SW 1271 (cell line): ENCODE data around the gene FSTL4.
"Not testable (repeated sequence)": the region's sequence is repeated elsewhere in the genome, so short reads cannot be mapped to it uniquely, and the experiment has no call there.

Experiments
- DNase-seq, 2 experiments: peaks; one replicate each; lab custom pipeline; 2025; lab: John Stamatoyannopoulos, UW

The FSTL4 gene

DNA sequence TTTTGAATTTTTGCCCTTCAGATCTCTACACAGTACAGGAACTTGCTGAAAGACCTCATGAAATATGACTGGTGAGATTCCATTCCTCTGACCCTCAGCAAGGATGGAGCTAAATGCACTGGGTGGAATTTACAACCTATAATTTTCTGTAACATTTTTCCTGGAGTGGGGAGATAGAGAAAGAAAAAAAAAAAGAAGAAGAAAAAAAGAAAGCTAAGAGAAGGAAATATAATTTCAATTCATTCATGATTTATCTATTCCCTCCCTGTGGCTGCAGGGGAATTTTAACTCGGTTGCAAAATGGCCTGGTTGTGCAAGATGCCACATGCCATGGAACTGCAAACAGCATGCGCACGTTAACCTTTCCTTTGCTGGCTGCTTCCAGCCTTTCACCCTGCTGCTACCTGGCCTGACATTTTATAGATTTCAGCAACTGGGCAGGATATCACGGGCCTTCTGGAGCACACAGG, 155.4 kb downstream of the FSTL4 start:
- no peak for DNase-seq

DNA sequence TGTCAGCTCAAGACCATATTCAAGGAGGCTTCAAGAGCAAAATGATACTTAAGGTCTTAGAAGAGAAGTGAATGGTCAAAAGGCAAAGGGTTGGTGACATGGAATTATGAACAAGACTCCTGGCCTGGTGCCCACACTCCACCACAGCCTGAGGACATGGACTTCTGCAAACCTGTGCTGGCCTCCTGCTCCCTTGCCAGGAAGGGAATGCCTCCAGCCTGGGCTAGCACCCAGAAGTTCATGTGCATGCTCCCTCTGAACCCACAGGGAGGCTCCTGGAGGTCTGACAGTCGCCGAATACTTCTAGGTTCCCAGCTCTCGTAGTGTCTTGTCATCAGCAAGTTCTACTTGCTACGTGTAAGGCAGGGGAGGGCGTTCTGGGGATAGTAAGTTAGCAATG, 156.7 kb downstream of the FSTL4 start:
- no peak for DNase-seq

DNA sequence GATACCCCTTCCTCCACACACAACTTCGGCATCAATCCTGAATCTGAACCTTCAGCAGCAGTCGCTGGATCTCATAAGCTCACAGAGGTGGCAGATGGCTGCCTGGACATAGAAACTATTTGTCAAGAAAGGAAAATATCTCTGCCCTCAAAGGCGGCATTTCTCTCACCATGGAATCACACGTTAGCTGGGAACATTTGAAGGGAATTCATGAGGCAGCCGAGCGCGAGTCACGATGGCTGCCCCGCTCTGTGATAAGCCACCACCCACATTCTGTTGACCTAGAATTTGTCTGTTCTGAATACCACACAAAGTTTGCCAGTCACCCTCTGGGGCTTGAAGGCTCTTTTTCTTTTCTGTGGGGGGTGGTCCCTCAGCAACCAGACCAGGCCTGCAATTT, 157.9 kb downstream of the FSTL4 start:
- no peak for DNase-seq

DNA sequence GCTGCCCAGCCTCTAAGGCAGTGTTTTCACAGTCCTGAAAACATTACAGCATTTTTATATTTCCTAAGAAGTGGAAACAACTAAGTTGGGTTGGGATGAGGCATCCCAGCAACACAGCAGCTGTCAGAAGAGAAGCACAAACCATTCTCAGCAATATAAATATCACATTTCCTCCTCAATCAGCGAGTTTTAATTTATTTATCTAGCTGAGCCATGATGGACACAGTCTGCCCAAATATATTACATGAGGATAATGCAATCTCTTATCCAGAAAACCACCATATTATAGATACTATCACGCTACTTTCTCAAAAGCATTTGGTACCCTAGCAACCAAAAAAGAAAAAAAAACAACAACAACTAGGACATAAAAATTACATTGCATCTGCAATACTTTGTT, 158.5 kb downstream of the FSTL4 start:
- DNase-seq: no peak

DNA sequence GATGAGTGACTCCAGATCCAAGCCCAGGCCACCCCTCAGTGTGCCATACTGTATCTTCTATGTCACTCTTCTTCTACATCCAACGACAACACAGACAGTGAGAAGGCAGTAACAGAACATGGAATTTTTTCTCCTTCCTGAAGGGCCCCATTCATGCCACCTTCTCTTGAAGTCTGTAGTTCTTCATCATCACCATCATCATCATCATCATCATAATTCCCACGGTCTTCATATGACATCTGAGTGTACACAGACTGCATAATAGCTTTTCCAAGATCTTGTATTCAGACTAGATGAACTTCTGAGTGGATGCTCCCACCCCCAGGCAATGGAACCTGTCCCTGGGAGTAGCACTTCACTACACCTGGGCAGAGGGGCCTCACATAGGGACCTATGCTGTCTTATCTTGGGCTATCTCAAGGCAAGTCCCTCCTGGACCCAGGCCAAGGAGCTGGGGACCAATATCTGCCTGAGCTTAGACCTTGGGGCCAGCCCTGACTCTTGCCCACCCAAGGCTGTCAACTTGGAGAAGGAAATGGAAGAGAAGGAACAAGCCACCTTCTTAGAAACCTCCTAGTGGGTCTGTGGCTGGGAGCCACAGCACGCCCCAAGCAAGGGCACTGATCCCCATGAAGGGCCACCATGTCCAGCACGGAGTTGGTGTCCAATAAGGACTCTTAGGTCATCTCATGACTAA, 159.1 kb downstream of the FSTL4 start:
- DNase-seq: no peak

DNA sequence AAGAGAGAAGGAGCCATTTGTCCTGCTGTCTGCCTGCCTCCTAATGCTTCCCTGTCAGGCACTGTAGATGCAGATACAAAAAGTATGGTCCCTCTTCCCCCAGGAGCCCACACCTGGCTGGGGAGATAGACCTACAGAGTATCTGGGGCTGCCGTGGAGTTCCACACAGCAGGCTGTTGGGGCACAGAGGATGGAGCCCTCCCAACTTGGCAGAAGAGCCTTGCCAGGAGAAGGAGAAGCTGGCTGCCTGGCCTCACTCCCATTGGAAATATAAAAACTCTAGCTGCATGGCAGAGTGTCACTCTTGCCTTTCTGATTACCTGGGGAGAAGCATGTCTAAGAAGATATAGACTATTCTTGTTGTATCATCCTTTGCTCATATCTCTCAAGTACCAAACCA, 160.4 kb downstream of the FSTL4 start:
- no peak for DNase-seq

DNA sequence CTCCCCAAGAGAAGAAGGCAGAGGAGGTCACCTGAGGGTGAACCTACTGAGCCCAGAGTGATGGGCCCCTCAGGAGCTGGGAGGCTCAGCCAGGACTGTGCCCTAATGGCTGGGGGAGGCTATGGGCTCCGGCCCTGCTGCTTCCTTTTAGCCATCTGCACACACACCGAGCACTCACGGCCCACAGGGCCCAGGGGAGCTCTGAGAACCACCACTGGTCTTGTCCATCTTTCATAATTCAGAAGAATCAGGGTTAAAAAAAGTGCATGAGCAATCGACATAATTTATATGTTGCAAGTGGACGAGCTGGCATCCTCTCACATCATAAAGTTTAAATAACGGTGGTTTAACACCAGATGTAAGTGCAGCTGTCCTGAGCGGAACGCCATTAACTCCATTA, 162.1 kb downstream of the FSTL4 start:
- no peak for DNase-seq

DNA sequence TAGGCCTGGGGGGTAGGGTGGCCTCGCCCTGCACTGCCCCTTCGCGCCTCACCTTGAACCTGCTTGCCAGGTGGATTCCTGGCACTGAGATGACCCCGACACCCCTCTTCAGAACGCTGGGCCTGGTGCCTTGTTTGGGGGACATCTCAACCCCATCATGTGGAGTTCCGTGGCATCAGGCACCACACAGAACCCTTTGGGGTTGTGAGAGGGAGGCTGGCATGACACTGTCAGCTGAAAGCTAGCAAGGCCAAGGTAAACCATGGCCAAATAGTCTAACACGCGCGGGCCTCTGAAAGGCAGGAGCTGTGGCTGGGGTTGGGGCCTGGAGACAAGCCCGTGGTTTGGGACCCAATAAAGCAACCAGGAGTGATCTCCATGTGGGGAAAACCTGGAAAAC, 163.2 kb downstream of the FSTL4 start:
- DNase-seq: no peak

DNA sequence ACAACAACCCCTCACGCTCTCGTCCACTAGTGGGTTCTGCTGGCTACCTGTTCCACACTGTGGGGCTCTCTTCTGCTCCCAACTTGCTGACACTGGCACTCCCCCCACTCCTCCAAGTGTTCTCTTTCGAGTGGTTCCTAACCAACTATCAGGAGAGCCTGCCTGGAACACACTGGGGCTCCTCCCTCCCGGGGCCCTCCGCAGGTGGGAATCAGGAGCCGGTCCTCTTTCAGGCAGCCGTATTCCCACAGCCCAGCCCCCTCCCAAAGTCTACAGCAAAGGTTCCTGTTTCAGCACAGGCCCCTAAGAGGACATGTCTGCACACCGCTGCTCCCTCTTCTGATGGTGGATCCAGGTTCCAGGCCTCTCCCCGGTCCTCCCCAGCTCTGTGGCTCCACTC, 165.9 kb downstream of the FSTL4 start:
- no peak for DNase-seq

DNA sequence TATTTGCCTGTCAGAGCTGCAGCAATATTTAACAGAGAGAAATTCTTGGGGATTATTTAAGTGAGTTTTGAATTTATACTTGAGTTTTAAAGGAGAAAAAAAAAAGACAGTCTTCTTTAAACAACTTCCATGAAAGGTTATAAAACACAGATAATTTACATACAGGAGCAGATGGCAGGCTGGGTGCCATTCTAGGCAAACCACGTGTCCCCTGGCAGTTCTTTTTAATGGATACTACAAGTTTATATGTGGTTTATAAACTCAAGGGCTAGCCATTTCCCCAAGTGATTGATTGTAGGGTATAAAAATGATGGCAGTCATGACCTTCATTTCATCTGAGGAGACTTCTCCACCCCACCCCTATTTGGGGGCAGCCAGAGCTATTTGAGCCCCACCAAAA, 166.6 kb downstream of the FSTL4 start:
- DNase-seq: no peak

DNA sequence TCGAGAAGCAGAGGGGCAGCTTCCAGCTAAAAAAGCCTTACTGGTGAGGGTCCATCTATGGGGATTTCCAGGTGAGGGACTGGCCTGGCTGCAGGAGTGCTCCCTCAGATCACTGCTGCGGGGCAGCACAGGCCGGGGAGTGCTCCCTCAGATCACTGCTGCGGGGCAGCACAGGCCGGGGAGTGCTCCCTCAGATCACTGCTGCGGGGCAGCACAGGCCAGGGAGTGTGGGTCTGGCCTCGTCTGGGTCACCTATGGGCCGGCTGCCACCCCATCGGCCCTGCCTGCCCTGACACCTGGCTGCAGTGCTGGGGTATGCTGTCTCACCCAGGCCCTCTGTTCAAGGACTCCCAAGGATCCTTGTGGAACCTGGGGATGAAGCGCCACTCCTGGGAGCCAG, 167.1 kb downstream of the FSTL4 start:
- not testable (repeated sequence) for DNase-seq

DNA sequence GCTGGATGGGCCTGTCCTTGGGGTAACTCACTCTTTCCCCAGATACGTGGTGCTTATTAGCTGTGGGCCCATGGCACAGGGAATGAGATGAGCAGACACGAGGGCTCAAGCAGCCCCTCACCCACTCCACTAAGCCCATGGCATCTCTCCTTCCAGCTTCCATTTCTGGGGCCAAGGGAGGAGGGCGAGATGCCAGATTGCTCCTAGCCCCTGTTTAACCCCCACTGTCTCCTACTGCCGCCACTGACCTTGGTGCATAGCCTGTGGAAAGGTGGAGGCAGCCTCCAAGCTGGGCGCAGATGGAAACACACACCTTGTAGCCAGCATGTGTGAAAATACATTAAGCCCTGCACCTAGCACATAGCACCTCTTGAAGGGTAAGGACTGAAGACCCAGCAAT, 167.6 kb downstream of the FSTL4 start:
- DNase-seq: no peak

DNA sequence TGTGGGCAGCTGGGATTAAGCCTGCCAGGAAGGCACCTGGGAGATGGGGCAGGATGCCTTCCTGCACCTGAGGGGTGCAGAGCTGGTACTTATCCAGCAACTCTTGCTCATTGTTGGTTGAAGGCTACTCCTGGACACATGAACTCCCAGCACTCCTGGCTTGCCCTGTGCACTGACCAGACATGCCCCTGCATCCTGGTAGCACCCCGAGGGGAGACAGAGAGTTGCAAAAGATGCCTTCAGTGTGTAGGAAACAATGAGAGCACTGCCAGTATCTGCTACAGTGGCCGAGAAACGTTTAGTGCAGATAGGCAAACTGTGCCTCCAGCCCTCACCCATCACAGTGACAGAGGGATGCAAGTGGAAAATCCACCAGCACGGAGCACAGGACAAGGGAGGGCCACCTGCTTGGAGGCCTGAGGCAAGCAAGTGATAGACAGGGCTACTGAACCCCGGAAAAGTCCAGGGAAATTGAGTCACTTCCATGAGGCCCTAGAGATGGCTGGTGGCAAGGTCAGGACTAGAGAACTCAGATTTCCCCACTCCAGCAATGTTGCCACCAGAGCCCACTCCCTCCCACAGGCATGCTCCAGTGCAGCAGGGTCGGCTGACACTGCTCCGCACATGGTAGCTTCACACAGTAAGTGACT, 171.1 kb downstream of the FSTL4 start:
- DNase-seq: no peak

DNA sequence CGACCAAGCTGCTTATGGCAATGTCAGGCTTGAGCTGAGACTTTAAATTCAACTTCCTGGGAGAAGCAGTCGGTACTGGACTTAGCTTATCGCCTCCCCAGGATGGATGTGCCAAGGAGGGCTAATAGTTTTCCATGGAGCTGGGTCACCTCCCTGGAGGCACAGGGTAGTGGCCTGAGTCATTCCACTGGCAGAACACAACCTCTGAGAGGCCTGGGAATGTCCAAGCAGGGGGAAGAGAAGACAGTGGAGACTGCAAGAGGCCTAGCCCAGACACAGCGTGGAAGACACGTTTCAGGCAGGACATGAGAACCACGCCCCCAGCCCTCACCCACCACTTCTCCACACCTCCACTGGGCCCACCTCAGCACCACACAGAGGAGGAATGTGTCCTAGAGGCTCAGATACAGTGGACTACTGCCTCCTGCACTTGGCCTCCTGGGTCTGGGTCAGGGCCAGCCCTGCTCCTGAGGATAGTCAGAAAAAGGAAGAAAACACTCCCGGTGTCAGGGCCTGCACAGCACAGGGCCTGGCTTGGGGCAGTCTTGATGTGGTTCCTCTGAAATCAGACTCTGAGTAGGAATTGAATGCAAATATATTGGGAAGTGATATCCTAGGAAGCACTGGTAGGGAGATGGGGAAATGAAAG, 171.8 kb downstream of the FSTL4 start:
- no peak for DNase-seq

DNA sequence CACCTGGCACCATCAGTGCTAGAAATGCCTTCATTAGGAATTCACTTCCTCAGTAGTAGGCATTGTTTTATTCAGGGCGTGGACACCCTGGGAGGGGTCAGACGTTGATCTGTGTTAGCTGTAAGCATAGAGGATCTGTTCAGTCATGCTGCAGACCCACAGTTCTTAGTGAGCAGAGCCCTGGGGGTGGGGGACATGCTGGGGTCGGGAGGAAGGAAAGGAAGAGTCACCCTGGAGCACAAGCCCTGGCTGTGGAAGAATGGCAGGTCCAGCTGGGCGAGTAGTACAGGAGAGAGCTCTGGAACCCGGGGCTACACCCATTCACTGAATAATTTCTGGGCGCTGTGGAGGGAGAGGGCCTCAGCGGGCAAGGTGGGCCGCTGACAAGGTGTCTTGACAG, 172.5 kb downstream of the FSTL4 start:
- no peak for DNase-seq

DNA sequence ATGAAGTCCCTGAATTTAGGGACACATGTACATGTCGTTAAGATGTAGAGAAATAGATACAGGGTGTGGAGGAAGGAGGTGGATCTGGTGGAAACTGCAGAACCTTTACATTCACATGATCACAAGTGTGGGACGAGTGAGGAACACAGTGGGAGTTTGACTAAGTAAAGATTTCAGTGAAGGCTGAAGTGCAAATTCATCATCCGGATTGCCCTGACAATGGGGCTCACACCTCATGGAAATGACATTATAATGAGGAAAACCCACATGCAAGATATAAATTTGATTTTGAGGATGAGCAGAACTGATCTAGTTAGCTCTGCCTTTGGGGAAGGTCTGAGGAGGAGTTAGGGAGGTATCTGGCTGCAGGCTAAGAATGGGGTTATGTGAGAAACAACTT, 173.9 kb downstream of the FSTL4 start:
- no peak for DNase-seq

DNA sequence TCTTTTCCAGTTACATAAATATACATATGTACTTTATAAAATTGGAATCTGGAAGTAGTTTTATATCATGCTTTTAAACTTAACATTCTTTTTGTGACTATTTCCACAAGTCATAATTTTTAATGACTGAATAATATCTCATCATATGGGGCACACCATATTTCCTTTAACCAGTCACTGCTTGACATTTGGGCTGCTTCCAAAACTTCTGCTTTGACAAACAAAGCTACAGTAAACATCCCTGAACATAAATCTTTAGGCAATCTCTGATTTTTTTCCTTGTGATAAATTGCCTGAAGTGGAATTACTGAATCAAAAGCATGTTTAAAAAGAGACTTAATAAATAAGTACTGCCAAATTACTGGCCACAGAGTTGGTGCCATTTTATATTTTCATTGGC, 178.0 kb downstream of the FSTL4 start:
- no peak for DNase-seq

DNA sequence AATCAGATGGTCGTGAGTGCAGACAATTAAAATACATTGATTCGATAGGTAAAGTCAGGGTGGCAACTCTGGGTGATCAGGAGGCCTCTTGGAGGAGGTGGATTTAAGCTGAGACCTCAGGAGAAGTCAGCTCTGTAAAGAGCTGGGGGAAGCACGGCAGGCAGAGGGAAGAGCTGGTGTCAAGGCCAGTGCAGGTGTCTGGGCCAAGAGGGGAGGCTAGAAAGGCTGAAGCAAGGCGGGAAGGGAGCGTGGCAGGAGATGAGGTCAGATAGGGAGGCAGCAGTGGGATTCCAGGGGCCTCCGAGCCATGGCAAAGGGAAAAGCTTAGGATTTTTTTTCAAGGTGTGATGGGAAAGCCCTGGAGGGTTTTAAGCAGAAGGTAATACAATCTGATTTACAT, 178.7 kb downstream of the FSTL4 start:
- no peak for DNase-seq

DNA sequence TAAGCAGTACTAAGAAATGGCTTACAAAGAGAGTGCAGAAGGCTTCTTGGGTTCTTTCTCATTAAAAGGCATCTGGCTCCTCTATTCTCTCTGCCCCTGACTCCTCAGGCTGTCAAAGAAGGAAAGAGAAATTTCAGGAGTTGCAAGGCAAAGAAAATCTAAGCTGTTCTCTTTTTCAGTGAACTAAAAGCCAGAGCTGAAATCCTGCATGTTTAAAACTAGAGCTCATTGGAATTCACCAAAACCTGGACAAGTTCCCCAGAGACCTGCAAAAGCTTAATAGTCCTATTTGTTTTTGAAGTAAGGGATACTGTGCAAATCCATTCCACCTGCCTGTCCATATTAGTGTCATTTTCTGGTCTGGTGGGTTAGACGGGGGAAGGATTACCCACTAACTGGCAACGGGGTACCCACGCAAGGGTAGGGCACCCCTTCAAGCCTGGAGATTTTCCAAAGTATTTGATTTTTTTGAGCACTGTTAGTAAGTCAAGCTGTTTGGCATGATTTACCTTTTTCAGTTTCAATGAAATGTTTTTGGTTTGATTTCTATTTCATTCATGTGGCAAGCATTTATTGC, 179.3 kb downstream of the FSTL4 start:
- DNase-seq: no peak

DNA sequence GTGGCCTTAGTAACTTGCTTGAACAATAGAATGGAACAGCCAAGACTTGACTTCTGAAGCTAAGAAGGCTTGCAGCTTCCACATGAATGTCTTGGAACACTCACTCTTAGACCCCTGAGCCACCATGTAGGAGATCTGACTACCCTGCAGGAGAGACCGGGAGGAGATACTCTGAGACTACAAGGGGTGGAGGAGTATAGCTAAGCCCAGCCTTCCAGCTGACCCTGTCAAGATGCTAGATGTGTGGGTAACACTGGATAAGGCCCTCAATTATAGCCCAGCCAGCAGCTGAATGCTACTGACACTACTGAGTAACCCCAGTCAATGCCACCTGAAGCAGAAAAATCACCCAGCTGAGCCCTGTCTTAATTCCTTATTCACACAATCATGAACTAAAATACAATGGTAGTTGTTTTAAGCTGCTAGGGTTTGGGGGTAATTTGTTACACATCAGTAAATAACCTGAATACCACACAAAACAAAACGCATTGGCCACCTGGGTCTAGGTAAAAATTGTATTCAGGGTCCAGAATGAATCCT, 180.9 kb downstream of the FSTL4 start:
- no peak for DNase-seq

DNA sequence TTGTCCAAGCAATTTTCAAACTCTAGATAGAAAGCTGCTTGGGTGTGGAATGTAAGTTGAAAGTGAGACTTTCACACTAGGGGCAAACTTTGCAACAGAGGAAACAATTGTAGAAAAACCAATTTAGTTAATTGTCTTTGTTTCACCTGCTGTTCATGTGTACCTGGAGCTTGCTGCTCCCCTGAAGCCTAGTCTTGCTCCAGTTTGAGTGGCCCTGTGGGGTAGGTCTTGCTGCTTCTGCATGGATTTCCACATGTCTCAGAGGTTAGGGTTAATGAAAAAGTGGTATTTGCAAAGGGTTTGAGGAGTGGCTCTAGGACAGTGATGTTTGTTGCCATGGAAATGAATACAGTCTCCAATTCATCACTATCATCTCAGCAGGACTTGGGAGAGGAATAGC, 182.2 kb downstream of the FSTL4 start:
- DNase-seq: no peak

DNA sequence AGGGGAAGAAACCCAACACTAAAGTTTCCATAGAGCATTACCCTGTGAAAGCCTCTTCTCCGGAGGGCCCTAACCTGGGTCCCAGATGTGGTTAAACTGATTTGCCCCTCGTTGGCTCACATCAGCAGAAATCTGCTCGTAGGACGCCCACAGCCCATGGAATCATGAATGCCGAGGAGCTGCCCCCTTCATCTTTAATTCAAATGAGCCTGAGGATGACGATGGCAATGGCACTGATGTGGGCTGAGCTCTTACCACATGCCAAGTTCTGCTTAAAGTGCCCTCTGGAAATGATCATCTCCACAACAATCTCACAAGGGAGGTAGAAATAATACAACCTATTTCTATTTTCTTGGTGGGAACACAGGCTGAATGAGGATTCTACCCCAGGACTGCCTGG, 183.3 kb downstream of the FSTL4 start:
- DNase-seq: no peak
